ENCODE data around the gene GCGR.

- TF ChIP-seq POLR2A (IDR thresholded peaks at IDR 0.05) (no peak), CTCF (IDR thresholded peaks at IDR 0.05) (no peak), POLR2AphosphoS5 (IDR thresholded peaks at IDR 0.05; ENCODE audit: insufficient read depth in 1 of 2, low read depth in 1 of 2) (no peak)
These were observed 55.3 kb downstream of the GCGR start for GRCh38 chr17:81858967-81859905.

Data from vagina (tissue), 2 donors.